GM10248 (cell line): ENCODE data around the gene SLC35F3.

Source experiments
- CTCF ChIA-PET: fragments of 300-600 bp; sonication (Branson Sonifier 250); formaldehyde crosslinking; extraction: SDS; loops from one replicate; lab custom pipeline; 2021; ENCODE audit warnings: antibody characterized with exemption; lab: Yijun Ruan, JAX
- POLR2A ChIA-PET: fragments of 350-650 bp; sonication (Branson Sonifier 250); formaldehyde crosslinking; extraction: SDS; loops from one replicate; lab custom pipeline; 2020; ENCODE audit warnings: antibody characterized with exemption; lab: Yijun Ruan, JAX
- DNase-seq: peaks from one replicate; pipeline ENCODE4 v3.0.0; 2012; ENCODE audit errors: extremely low spot score
- TF ChIP-seq, protein P1 (sequence below): IDR thresholded peaks from 2 replicates; pipeline ENCODE4 v1.5.1; 2012; ENCODE audit warnings: mild to moderate bottlenecking, low read depth; ENCODE audit errors: extremely low read depth, missing control alignments, control extremely low read depth

SLC35F3 gene

GRCh38 chr1:234326497-234327366, 422.3 kb downstream of the SLC35F3 start:
- ChIA-PET POLR2A (no interaction called here), CTCF (interaction anchor here (0.7 to 10.2 kb wide), 23 partner anchors 9 to 1053 kb away, joined by 3 to 130 read pairs (median 3); no protein-coding TSS in a partner anchor)
- TF ChIP-seq, protein P1, sequence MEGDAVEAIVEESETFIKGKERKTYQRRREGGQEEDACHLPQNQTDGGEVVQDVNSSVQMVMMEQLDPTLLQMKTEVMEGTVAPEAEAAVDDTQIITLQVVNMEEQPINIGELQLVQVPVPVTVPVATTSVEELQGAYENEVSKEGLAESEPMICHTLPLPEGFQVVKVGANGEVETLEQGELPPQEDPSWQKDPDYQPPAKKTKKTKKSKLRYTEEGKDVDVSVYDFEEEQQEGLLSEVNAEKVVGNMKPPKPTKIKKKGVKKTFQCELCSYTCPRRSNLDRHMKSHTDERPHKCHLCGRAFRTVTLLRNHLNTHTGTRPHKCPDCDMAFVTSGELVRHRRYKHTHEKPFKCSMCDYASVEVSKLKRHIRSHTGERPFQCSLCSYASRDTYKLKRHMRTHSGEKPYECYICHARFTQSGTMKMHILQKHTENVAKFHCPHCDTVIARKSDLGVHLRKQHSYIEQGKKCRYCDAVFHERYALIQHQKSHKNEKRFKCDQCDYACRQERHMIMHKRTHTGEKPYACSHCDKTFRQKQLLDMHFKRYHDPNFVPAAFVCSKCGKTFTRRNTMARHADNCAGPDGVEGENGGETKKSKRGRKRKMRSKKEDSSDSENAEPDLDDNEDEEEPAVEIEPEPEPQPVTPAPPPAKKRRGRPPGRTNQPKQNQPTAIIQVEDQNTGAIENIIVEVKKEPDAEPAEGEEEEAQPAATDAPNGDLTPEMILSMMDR, result peak; percentile 87
- DNase-seq, result peak; percentile 73

GRCh38 chr1:234327577-234328164, 423.2 kb downstream of the SLC35F3 start:
- CTCF ChIA-PET, result interaction anchor here (0.7 to 10.2 kb wide), 14 partner anchors 10 to 1089 kb away, joined by 3 to 130 read pairs (median 4); no protein-coding TSS in a partner anchor
- TF ChIP-seq, protein P1, result no peak
- no peak for DNase-seq
- POLR2A ChIA-PET, result no interaction called here

DNA sequence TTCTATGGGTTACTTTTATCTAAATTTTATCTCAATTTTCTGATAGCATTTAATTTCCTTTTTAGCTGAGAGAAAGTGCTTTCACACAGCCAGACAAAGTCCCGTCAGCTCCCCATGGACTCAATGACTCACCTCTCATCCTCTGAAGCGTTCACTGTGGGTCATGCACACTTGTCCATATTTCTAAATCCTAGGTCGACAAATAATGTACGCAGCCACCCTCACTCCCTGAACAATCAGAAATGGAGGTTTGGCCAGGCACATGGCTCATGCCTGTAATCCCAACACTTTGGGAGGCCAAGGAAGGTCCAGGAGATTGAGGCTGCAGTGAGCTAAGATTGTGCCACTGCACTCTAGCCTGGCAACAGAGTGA, 426.4 kb downstream of the SLC35F3 start:
- TF ChIP-seq, protein P1, result no peak
- ChIA-PET POLR2A (no interaction called here), CTCF (interaction anchor here (0.7 to 10.2 kb wide), 3 partner anchors 8 to 20 kb away, joined by 3 to 130 read pairs (median 3); no protein-coding TSS in a partner anchor)
- DNase-seq, result no peak

GRCh38 chr1:234331507-234331906, 427.0 kb downstream of the SLC35F3 start:
- CTCF ChIA-PET, result interaction anchor here (0.7 to 10.2 kb wide), 2 partner anchors 9 to 21 kb away, joined by 3 to 130 read pairs; no protein-coding TSS in a partner anchor
- DNase-seq, result no peak
- TF ChIP-seq, protein P1, result no peak
- POLR2A ChIA-PET, result no interaction called here

- TF ChIP-seq, protein P1, result no peak
- no peak for DNase-seq
- POLR2A ChIA-PET, result no interaction called here
- CTCF ChIA-PET, result interaction anchor here (1.2 to 3.4 kb wide), 4 partner anchors 11 to 221 kb away, joined by 3 to 18 read pairs (median 6); no protein-coding TSS in a partner anchor
Measured at GRCh38 chr1:234336359-234336758, 431.9 kb downstream of the SLC35F3 start.

- POLR2A ChIA-PET, result no interaction called here
- TF ChIP-seq, protein P1, result no peak
- CTCF ChIA-PET, result interaction anchor here (1.2 to 3.4 kb wide), 4 partner anchors 11 to 222 kb away, joined by 3 to 18 read pairs (median 6); no protein-coding TSS in a partner anchor
- no peak for DNase-seq
Measured at GRCh38 chr1:234337233-234337632, 432.8 kb downstream of the SLC35F3 start.
